OCI-LY7 (cell line): ENCODE measurements around the gene FLNA. TPM values are rescaled to one million over a fixed set of nuclear protein-coding genes. Genes with fewer than 3 reads are reported as not detected.

Experiments used
- BruUV-seq: library from RNA; stranded (reverse); fragments of 400-500 nt; replicated peaks from 2 replicates; lab custom pipeline; 2021; lab: Mats Ljungman, UMichigan
- CTCF ChIA-PET: fragments of 300-600 bp; sonication (Branson Sonifier 250); formaldehyde crosslinking; loops from one replicate; lab custom pipeline; 2022; ENCODE audit warnings: antibody characterized with exemption; ENCODE audit not compliant: unreplicated experiment; lab: Charles Lee
- POLR2A ChIA-PET: fragments of 300-600 bp; sonication (Branson Sonifier 250); formaldehyde crosslinking; loops from one replicate; lab custom pipeline; 2022; ENCODE audit warnings: antibody characterized with exemption; lab: Charles Lee
- DNase-seq: peaks from one replicate; pipeline ENCODE4 v3.0.0-alpha.2; 2015; ENCODE audit warnings: low spot score
- H2AFZ ChIP-seq: fragments of 200-600 bp; sonication (generic), shearing (Covaris generic); 2 replicates; pipeline ENCODE4 v1.6.1; 2014; ENCODE audit warnings: mild to moderate bottlenecking, antibody characterized with exemption, low read length, moderate library complexity
- H3K27ac ChIP-seq: fragments of 200-600 bp; sonication (generic); 2 replicates; pipeline ENCODE4 v1.5.1; 2014; ENCODE audit warnings: mixed run types, low read depth, mild to moderate bottlenecking, moderate library complexity, low read length, inconsistent platforms; ENCODE audit not compliant: poor library complexity, severe bottlenecking
- H3K36me3 ChIP-seq: fragments of 200-600 bp; sonication (generic); 2 replicates; pipeline ENCODE4 v1.6.1; 2014; ENCODE audit warnings: mild to moderate bottlenecking, antibody characterized with exemption, low read length, moderate library complexity, mixed read lengths; ENCODE audit not compliant: insufficient read depth
- H3K4me1 ChIP-seq: fragments of 200-600 bp; sonication (generic); 2 replicates; pipeline ENCODE4 v1.5.1; 2014; ENCODE audit warnings: mild to moderate bottlenecking, low read length; ENCODE audit not compliant: insufficient read depth, poor library complexity, severe bottlenecking
- H3K4me2 ChIP-seq: fragments of 200-600 bp; sonication (generic); 2 replicates; pipeline ENCODE4 v1.6.1; 2014; ENCODE audit warnings: mild to moderate bottlenecking, low read length
- H3K4me3 ChIP-seq: fragments of 200-600 bp; sonication (generic); 2 replicates; pipeline ENCODE4 v1.5.1; 2014; ENCODE audit warnings: mild to moderate bottlenecking, low read depth, low read length; ENCODE audit not compliant: poor library complexity, severe bottlenecking
- H3K79me2 ChIP-seq: fragments of 200-600 bp; sonication (generic); 2 replicates; pipeline ENCODE4 v1.6.1; 2016; ENCODE audit warnings: low read depth, mild to moderate bottlenecking, low read length, moderate library complexity, mixed read lengths; ENCODE audit not compliant: insufficient read depth
- H3K9me2 ChIP-seq: fragments of 200-600 bp; sonication (generic); 2 replicates; pipeline ENCODE4 v1.6.1; 2016; ENCODE audit warnings: mild to moderate bottlenecking, low read length, mixed read lengths; ENCODE audit not compliant: insufficient read depth
- H3K9me3 ChIP-seq: fragments of 200-600 bp; sonication (generic); 2 replicates; pipeline ENCODE4 v1.6.1; 2014; ENCODE audit warnings: mild to moderate bottlenecking, mixed run types, low read length, mixed read lengths
- H4K20me1 ChIP-seq: fragments of 200-600 bp; sonication (generic); 2 replicates; pipeline ENCODE4 v1.6.1; 2014; ENCODE audit warnings: mild to moderate bottlenecking, antibody characterized with exemption, low read length, moderate library complexity, mixed read lengths; ENCODE audit not compliant: insufficient read depth
- EZH2phosphoT487 ChIP-seq: fragments of 200-600 bp; sonication (generic); IDR thresholded peaks from 2 replicates; pipeline ENCODE4 v1.6.1; 2018; ENCODE audit warnings: low read depth, borderline replicate concordance, mild to moderate bottlenecking, mixed run types, antibody characterized with exemption, low read length, moderate library complexity, mixed read lengths
- intact Hi-C: fragments of 100-400 bp; cut with micrococcal nuclease; formaldehyde crosslinking; loops from one replicate; pipeline ENCODE4 v1.10.0; 2022; ENCODE audit not compliant: unreplicated experiment
- total RNA-seq, 2 experiments: library from RNA; depleted of rRNA in 1 of 2; stranded (reverse); fragments of >200 nt in 1 of 2; shearing (Covaris generic) in 1 of 2; gene quantifications; 2 replicates each; pipeline ENCODE4 v1.2.3, GENCODE V29; 2014 to 2022
- TF ChIP-seq, protein P1 (sequence below): fragments of 200-600 bp; sonication (generic); conservative IDR thresholded peaks from 2 replicates; pipeline ENCODE4 v1.5.1; 2014; ENCODE audit warnings: mild to moderate bottlenecking, antibody characterized with exemption, low read length, moderate library complexity, mixed read lengths

Gene FLNA
- total RNA-seq, 2 experiments from 2014 or later = 78.8 to 97.7 TPM

- no peaks in the 10 kb centered on the region for H3K9me2 ChIP-seq
- H2AFZ ChIP-seq = no peak overlapping the region
- no peak for DNase-seq
- ChIA-PET POLR2A (interaction anchor here (0.5 kb wide), 1 partner anchor 151 kb away, joined by 4 read pairs; no protein-coding TSS in a partner anchor), CTCF (no interaction called here)
- TF ChIP-seq, protein P1, sequence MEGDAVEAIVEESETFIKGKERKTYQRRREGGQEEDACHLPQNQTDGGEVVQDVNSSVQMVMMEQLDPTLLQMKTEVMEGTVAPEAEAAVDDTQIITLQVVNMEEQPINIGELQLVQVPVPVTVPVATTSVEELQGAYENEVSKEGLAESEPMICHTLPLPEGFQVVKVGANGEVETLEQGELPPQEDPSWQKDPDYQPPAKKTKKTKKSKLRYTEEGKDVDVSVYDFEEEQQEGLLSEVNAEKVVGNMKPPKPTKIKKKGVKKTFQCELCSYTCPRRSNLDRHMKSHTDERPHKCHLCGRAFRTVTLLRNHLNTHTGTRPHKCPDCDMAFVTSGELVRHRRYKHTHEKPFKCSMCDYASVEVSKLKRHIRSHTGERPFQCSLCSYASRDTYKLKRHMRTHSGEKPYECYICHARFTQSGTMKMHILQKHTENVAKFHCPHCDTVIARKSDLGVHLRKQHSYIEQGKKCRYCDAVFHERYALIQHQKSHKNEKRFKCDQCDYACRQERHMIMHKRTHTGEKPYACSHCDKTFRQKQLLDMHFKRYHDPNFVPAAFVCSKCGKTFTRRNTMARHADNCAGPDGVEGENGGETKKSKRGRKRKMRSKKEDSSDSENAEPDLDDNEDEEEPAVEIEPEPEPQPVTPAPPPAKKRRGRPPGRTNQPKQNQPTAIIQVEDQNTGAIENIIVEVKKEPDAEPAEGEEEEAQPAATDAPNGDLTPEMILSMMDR = 0 out of 2 replicates have a peak, but pooled peaks have one; percentile 5
- no peak for TF ChIP-seq EZH2phosphoT487
- peaks cover 16% of the 10 kb centered on the region; the same call in 1 of the 2 replicates for H3K79me2 ChIP-seq
- H3K36me3 ChIP-seq = no peaks in the 10 kb centered on the region
- intact Hi-C loops = loop anchor here (2.0 to 10.0 kb wide), 2 partner anchors 53 to 449 kb away; partner anchors contain the start of gene ARHGAP4
- no peak overlapping the region for H3K27ac ChIP-seq
- H3K4me2 ChIP-seq = peak overlapping the region; percentile 51
- H3K4me1 ChIP-seq = peaks cover 43% of the 10 kb centered on the region
- BruUV-seq = no TSS peak
- no peak overlapping the region for H3K4me3 ChIP-seq
- H4K20me1 ChIP-seq = 0 out of 2 replicates have a peak, but pooled peaks cover 3% of the 10 kb centered on the region
- H3K9me3 ChIP-seq = no peaks in the 10 kb centered on the region
Observed at GRCh38 chrX:154373340-154374306, 811 bp downstream of the FLNA start.

- DNase-seq = no peak
- Histone ChIP-seq H3K4me3 (no peak overlapping the region), H3K9me3 (no peaks in the 10 kb centered on the region), H3K36me3 (no peaks in the 10 kb centered on the region), H2AFZ (no peak overlapping the region), H3K4me1 (peaks cover 43% of the 10 kb centered on the region), H4K20me1 (0 out of 2 replicates have a peak, but pooled peaks cover 3% of the 10 kb centered on the region), H3K27ac (no peak overlapping the region), H3K79me2 (peaks cover 16% of the 10 kb centered on the region; the same call in 1 of the 2 replicates), H3K9me2 (no peaks in the 10 kb centered on the region), H3K4me2 (peak overlapping the region; percentile 73; the same call in 1 of the 2 replicates)
- POLR2A ChIA-PET = no interaction called here
- TF ChIP-seq, protein P1 = no peak
- TF ChIP-seq EZH2phosphoT487 = no peak
- CTCF ChIA-PET = no interaction called here
- intact Hi-C loops = loop anchor here (10.0 kb wide), 1 partner anchor 448 kb away; the partner anchor contains the start of gene ARHGAP4
- no TSS peak for BruUV-seq
Observed at GRCh38 chrX:154372612-154373022, 1.8 kb downstream of the FLNA start.
